K562 (cell line): ENCODE measurements around the gene S100P. TPM values are rescaled to one million over a fixed set of nuclear protein-coding genes. Genes with fewer than 3 reads are reported as not detected.

ENCODE experiments used
- ETS1 ChIP-seq: conservative IDR thresholded peaks from 2 replicates; pipeline ENCODE4 v1.6.1; 2011; ENCODE audit warnings: low read depth, mild to moderate bottlenecking, low read length; ENCODE audit not compliant: control insufficient read depth
- FOXA3 ChIP-seq, 2 experiments: fragments of 450-650 bp in 1 of 2; sonication (generic) in 1 of 2; formaldehyde crosslinking; IDR thresholded peaks in 1 of 2; conservative IDR thresholded peaks in 1 of 2; 2 replicates each; pipeline versions ENCODE4 v1.4.0 to v1.8.0; 2020 to 2022; ENCODE audit warnings: mild to moderate bottlenecking in 2 of 2, missing genetic modification reagents in 1 of 2
- FOXO4 ChIP-seq: fragments of 450-650 bp; formaldehyde crosslinking; IDR thresholded peaks from 2 replicates; pipeline ENCODE4 v1.4.0; 2020; ENCODE audit warnings: mild to moderate bottlenecking, moderate library complexity
- GATAD2B ChIP-seq: fragments of 450-650 bp; IDR thresholded peaks from 2 replicates; pipeline ENCODE4 v1.6.1; 2017; ENCODE audit warnings: mild to moderate bottlenecking, borderline replicate concordance
- HMGN3 ChIP-seq: IDR thresholded peaks from 2 replicates; pipeline ENCODE4 v1.6.1; 2011; ENCODE audit warnings: borderline replicate concordance, low read depth, mild to moderate bottlenecking, mixed read lengths, low read length; ENCODE audit not compliant: insufficient read length; ENCODE audit errors: extremely low read depth
- HSF4 ChIP-seq: fragments of 250-450 bp; sonication (Bioruptor Pico); IDR thresholded peaks from 2 replicates; pipeline ENCODE4 v2.1.2; 2022; ENCODE audit warnings: mild to moderate bottlenecking, moderate library complexity, borderline replicate concordance
- MBD2 ChIP-seq: sonication (generic); IDR thresholded peaks from 2 replicates; pipeline ENCODE4 v1.6.1; 2016; ENCODE audit warnings: low read depth, borderline replicate concordance
- MTF1 ChIP-seq: fragments of 250-450 bp; sonication (Bioruptor Pico); IDR thresholded peaks from 2 replicates; pipeline ENCODE4 v1.9.0; 2021; ENCODE audit warnings: moderate library complexity, mild to moderate bottlenecking, inconsistent platforms, borderline replicate concordance
- MXI1 ChIP-seq: IDR thresholded peaks from 2 replicates; pipeline ENCODE4 v1.6.1; 2011; ENCODE audit warnings: low read depth, mild to moderate bottlenecking, improper control_type of control experiment, low read length
- POLR2H ChIP-seq: IDR thresholded peaks from 2 replicates; pipeline ENCODE4 v1.6.1; 2016; ENCODE audit warnings: missing genetic modification characterization, low read depth, mild to moderate bottlenecking, control low read depth, missing compliant biosample characterization, moderate library complexity
- PREB ChIP-seq: sonication (generic); formaldehyde crosslinking; IDR thresholded peaks from 2 replicates; pipeline ENCODE4 v1.8.1; 2023; ENCODE audit warnings: mild to moderate bottlenecking, missing genetic modification reagents
- SREBF1 ChIP-seq: fragments of 150-350 bp; IDR thresholded peaks from 2 replicates; pipeline ENCODE4 v1.6.1; 2014; ENCODE audit warnings: antibody characterized with exemption, low read depth, low read length, borderline replicate concordance
- TAF9B ChIP-seq: fragments of 450-650 bp; IDR thresholded peaks from 2 replicates; pipeline ENCODE4 v1.6.1; 2018; ENCODE audit warnings: mild to moderate bottlenecking; ENCODE audit not compliant: partially characterized antibody
- TEAD4 ChIP-seq, 2 experiments: sonication (generic) in 1 of 2; formaldehyde crosslinking in 1 of 2; IDR thresholded peaks; 2 replicates each; pipeline versions ENCODE4 v1.6.1 to v1.8.0; 2012 to 2022; ENCODE audit warnings: borderline replicate concordance in 1 of 2, inconsistent platforms in 1 of 2, low read length in 1 of 2, mild to moderate bottlenecking in 1 of 2, missing genetic modification reagents in 1 of 2
- THAP7 ChIP-seq: fragments of 250-450 bp; sonication (Bioruptor Pico); IDR thresholded peaks from 2 replicates; pipeline ENCODE4 v1.5.0; 2021
- TRIM28 ChIP-seq: fragments of 450-650 bp; IDR thresholded peaks from 2 replicates; pipeline ENCODE4 v1.6.1; 2017
- XRCC4 ChIP-seq: IDR thresholded peaks from one replicate; pipeline ENCODE4 v1.6.1; 2011; ENCODE audit not compliant: insufficient read depth, insufficient read length; ENCODE audit errors: extremely low read depth
- ZBTB9 ChIP-seq: fragments of 450-650 bp; formaldehyde crosslinking; IDR thresholded peaks from 2 replicates; pipeline ENCODE4 v1.4.0; 2020; ENCODE audit warnings: mild to moderate bottlenecking, moderate library complexity
- ZNF316 ChIP-seq: fragments of 450-650 bp; IDR thresholded peaks from 2 replicates; pipeline ENCODE4 v1.6.1; 2016
- ZSCAN32 ChIP-seq: fragments of 450-650 bp; formaldehyde crosslinking; IDR thresholded peaks from 2 replicates; pipeline ENCODE4 v1.4.0; 2020; ENCODE audit warnings: mild to moderate bottlenecking, moderate library complexity
- polyA plus RNA-seq, 8 experiments: library from polyadenylated mRNA; depleted of rRNA in 4 of 8; stranded (reverse) in 5 of 8; unstranded in 3 of 8; fragments of >200 nt; fragmentation: Nextera tagmentation in 2 of 8; fragmentation: Illumina TruSeq in 1 of 8; extraction: Ambion mirVana in 2 of 8; extraction: Trizol in 1 of 8; gene quantifications; 2 replicates each; pipeline versions ENCODE4 v1.2.1 to v1.2.3, GENCODE V29; 2011 to 2014; ENCODE audit warnings: inconsistent platforms in 1 of 8, missing spikeins in 1 of 8
- total RNA-seq, 7 experiments: library from RNA; depleted of rRNA in 6 of 7; stranded (reverse); fragments of >200 nt in 6 of 7; fragmentation: Illumina TruSeq in 2 of 7; extraction: Trizol in 2 of 7; gene quantifications; 2 replicates each; pipeline versions ENCODE4 v1.2.1 to v1.2.3, GENCODE V29; 2011 to 2021; ENCODE audit warnings: low replicate concordance in 1 of 7

S100P gene
- total and polyA plus RNA-seq, 9 of the 15 experiments (the other 6 are each of a cell fraction or from before 2014, with no cell fraction given): 4.1 to 23.8 (median 7.5) TPM

- TF ChIP-seq HMGN3 (peak; percentile 55), TRIM28 (no peak; the same call in 1 of the 2 replicates), HSF4 (CRISPR knock-in tag) (no peak), THAP7 (CRISPR knock-in tag) (peak; percentile 84; the same call in 1 of the 2 replicates), MXI1 (0 out of 2 replicates have a peak, but pooled peaks have one; percentile 16), FOXO4 (CRISPR knock-in tag) (no peak), TEAD4 (IDR thresholded peaks at IDR 0.05; ENCODE audit: low read length) (peak; percentile 13; the same call in 1 of the 2 replicates), TEAD4 (CRISPR knock-in tag; IDR thresholded peaks at IDR 0.05; ENCODE audit: borderline replicate concordance) (no peak; the same call in 1 of the 2 replicates), GATAD2B (peak; percentile 34; the same call in 1 of the 2 replicates), MTF1 (CRISPR knock-in tag) (no peak), XRCC4 (no peak), ETS1 (no peak; the same call in 1 of the 2 replicates), ZSCAN32 (CRISPR knock-in tag) (no peak), PREB (0 out of 2 replicates have a peak, but pooled peaks have one; percentile 70), SREBF1 (no peak), FOXA3 (CRISPR knock-in tag; conservative IDR thresholded peaks at IDR 0.05 in 1 of 2, IDR thresholded peaks at IDR 0.05 in 1 of 2) (peak in 1 of 2 experiments; percentile 14; a peak in 2 of 4 replicates), TAF9B (peak; percentile 81), POLR2H (peak; percentile 97), ZBTB9 (CRISPR knock-in tag) (peak; percentile 80; the same call in 1 of the 2 replicates), ZNF316 (peak; percentile 18; the same call in 1 of the 2 replicates), MBD2 (0 out of 2 replicates have a peak, but pooled peaks have one; percentile 16)
Measured at GRCh38 chr4:6673660-6674499, 19.8 kb upstream of the S100P start (continued).
